CD4-positive, alpha-beta T cell treated with Interleukin-15 for 4 hours (primary cell): ENCODE measurements around the gene ACMSD.
A peak's percentile ranks its signal among the peaks of the same experiment; 100 is the strongest.
"Not testable (repeated sequence)": the region's sequence is repeated elsewhere in the genome, so short reads cannot be mapped to it uniquely, and the experiment has no call there.

Experiments used
- DNase-seq: peaks from one replicate; pipeline ENCODE4 v3.0.0-alpha.2; 2020; ENCODE audit warnings: low spot score

ACMSD gene

GRCh38 chr2:134907441-134908116, 69.2 kb downstream of the ACMSD start:
- DNase-seq: not testable (repeated sequence)

- DNase-seq: no peak
These were observed 72.5 kb downstream of the ACMSD start for GRCh38 chr2:134910763-134911399.

GRCh38 chr2:134911400-134911785, 73.0 kb downstream of the ACMSD start:
- DNase-seq: no peak

- DNase-seq: no peak
These were observed 73.9 kb downstream of the ACMSD start for GRCh38 chr2:134912361-134912760.

GRCh38 chr2:134917360-134917865, 79.0 kb downstream of the ACMSD start:
- no peak for DNase-seq

GRCh38 chr2:134917888-134918525, 79.6 kb downstream of the ACMSD start:
- no peak for DNase-seq

- peak; percentile 100 for DNase-seq
These were observed 80.3 kb downstream of the ACMSD start, which contains the start of gene CCNT2 for GRCh38 chr2:134918526-134919340. Gene CCNT2 (plus strand): TSS chr2:134918822. CDS start chr2:134918855, 33 bp downstream.

GRCh38 chr2:134919341-134920210, 81.2 kb downstream of the ACMSD start:
- DNase-seq: peak; percentile 34

- no peak for DNase-seq
These were observed 86.5 kb downstream of the ACMSD start for GRCh38 chr2:134924912-134925311.

- no peak for DNase-seq
These were observed 88.0 kb downstream of the ACMSD start for GRCh38 chr2:134926231-134926931.

GRCh38 chr2:134927195-134927594, 88.8 kb downstream of the ACMSD start:
- no peak for DNase-seq

GRCh38 chr2:134932864-134933526, 94.6 kb downstream of the ACMSD start:
- DNase-seq: no peak

- DNase-seq: no peak
These were observed 95.3 kb downstream of the ACMSD start for GRCh38 chr2:134933732-134934131.

GRCh38 chr2:134934150-134934549, 95.7 kb downstream of the ACMSD start:
- DNase-seq: no peak

- DNase-seq: no peak
These were observed 96.2 kb downstream of the ACMSD start for GRCh38 chr2:134934641-134935040.

- DNase-seq: no peak
These were observed 98.3 kb downstream of the ACMSD start for GRCh38 chr2:134936691-134937090.

- no peak for DNase-seq
These were observed 105.1 kb downstream of the ACMSD start for GRCh38 chr2:134943540-134943939.

GRCh38 chr2:134944975-134945374, 106.6 kb downstream of the ACMSD start:
- DNase-seq: no peak

GRCh38 chr2:134946073-134946472, 107.7 kb downstream of the ACMSD start:
- no peak for DNase-seq
